H1 (cell line): ENCODE results near the gene USP1. TPM values are rescaled to one million over a fixed set of nuclear protein-coding genes. Genes with fewer than 3 reads are reported as not detected.

Experiments used
- CHD2 ChIP-seq: IDR thresholded peaks from 2 replicates; pipeline ENCODE4 v1.6.1; 2012; ENCODE audit warnings: low read length, improper control_type of control experiment
- NRF1 ChIP-seq: IDR thresholded peaks from 2 replicates; pipeline ENCODE4 v1.6.1; 2011; ENCODE audit warnings: mild to moderate bottlenecking, low read depth, low read length, improper control_type of control experiment
- polyA plus RNA-seq, 7 experiments: library from polyadenylated mRNA; depleted of rRNA in 3 of 7; stranded (reverse) in 5 of 7; unstranded in 2 of 7; fragments of >200 nt in 5 of 7; fragments of 200-250 nt in 2 of 7; gene quantifications; 1 replicate in 5 of 7; 2 replicates in 1 of 7; 4 replicates in 1 of 7; pipeline versions ENCODE4 v1.2.1 to v1.2.3, GENCODE V29; 2011 to 2013; ENCODE audit warnings: missing spikeins in 2 of 7, mixed read lengths in 2 of 7
- total RNA-seq: library from RNA; stranded (reverse); fragmentation: NEBNext Ultra II Directional; extraction: Animal tissue kit (Norgen Biotek cat#: 25700); gene quantifications from 2 replicates; pipeline ENCODE4 v1.2.1, GENCODE V29; 2021
- TF ChIP-seq, protein P1 (sequence below): fragments of 300-600 bp; sonication (generic); IDR thresholded peaks from 2 replicates; pipeline ENCODE4 v1.7.1; 2012; ENCODE audit warnings: low read length, moderate library complexity, mild to moderate bottlenecking, inconsistent platforms; ENCODE audit not compliant: insufficient replicate concordance

USP1 gene
- total and polyA plus RNA-seq, 2 of the 8 experiments (the other 6 are each of a cell fraction or from before 2014, with no cell fraction given) = 9.1 to 49.6 TPM

DNA sequence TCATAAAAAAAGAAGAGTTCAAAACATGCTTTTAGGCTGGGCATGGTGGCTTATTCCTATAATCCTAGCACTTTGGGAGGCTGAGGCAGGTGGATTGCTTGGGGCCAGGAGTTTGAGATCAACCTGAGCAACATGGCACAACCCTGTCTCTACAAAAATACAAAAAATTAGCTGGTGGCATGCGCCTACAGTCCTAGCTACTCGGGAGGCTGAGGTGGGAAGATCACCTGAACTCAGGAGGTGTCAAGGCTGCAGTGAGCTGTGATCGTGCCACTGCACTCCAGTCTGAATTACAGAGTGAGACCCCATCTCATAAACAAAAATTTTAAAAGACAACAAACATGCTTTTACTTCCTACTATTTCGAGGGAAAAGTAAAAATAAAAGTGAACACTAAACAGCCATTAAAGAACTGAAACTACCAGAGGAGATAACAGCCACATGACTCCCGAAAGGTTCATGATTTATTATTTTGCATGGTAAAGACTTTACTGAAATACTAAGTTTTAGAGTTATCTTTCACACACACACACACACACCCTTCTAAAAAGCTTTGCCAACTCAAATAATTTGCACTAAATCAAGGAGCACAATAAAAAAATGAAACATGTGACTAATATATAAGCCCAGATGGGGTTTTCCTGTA, 48.1 kb downstream of the USP1 start (continued):
- TF ChIP-seq, protein P1, sequence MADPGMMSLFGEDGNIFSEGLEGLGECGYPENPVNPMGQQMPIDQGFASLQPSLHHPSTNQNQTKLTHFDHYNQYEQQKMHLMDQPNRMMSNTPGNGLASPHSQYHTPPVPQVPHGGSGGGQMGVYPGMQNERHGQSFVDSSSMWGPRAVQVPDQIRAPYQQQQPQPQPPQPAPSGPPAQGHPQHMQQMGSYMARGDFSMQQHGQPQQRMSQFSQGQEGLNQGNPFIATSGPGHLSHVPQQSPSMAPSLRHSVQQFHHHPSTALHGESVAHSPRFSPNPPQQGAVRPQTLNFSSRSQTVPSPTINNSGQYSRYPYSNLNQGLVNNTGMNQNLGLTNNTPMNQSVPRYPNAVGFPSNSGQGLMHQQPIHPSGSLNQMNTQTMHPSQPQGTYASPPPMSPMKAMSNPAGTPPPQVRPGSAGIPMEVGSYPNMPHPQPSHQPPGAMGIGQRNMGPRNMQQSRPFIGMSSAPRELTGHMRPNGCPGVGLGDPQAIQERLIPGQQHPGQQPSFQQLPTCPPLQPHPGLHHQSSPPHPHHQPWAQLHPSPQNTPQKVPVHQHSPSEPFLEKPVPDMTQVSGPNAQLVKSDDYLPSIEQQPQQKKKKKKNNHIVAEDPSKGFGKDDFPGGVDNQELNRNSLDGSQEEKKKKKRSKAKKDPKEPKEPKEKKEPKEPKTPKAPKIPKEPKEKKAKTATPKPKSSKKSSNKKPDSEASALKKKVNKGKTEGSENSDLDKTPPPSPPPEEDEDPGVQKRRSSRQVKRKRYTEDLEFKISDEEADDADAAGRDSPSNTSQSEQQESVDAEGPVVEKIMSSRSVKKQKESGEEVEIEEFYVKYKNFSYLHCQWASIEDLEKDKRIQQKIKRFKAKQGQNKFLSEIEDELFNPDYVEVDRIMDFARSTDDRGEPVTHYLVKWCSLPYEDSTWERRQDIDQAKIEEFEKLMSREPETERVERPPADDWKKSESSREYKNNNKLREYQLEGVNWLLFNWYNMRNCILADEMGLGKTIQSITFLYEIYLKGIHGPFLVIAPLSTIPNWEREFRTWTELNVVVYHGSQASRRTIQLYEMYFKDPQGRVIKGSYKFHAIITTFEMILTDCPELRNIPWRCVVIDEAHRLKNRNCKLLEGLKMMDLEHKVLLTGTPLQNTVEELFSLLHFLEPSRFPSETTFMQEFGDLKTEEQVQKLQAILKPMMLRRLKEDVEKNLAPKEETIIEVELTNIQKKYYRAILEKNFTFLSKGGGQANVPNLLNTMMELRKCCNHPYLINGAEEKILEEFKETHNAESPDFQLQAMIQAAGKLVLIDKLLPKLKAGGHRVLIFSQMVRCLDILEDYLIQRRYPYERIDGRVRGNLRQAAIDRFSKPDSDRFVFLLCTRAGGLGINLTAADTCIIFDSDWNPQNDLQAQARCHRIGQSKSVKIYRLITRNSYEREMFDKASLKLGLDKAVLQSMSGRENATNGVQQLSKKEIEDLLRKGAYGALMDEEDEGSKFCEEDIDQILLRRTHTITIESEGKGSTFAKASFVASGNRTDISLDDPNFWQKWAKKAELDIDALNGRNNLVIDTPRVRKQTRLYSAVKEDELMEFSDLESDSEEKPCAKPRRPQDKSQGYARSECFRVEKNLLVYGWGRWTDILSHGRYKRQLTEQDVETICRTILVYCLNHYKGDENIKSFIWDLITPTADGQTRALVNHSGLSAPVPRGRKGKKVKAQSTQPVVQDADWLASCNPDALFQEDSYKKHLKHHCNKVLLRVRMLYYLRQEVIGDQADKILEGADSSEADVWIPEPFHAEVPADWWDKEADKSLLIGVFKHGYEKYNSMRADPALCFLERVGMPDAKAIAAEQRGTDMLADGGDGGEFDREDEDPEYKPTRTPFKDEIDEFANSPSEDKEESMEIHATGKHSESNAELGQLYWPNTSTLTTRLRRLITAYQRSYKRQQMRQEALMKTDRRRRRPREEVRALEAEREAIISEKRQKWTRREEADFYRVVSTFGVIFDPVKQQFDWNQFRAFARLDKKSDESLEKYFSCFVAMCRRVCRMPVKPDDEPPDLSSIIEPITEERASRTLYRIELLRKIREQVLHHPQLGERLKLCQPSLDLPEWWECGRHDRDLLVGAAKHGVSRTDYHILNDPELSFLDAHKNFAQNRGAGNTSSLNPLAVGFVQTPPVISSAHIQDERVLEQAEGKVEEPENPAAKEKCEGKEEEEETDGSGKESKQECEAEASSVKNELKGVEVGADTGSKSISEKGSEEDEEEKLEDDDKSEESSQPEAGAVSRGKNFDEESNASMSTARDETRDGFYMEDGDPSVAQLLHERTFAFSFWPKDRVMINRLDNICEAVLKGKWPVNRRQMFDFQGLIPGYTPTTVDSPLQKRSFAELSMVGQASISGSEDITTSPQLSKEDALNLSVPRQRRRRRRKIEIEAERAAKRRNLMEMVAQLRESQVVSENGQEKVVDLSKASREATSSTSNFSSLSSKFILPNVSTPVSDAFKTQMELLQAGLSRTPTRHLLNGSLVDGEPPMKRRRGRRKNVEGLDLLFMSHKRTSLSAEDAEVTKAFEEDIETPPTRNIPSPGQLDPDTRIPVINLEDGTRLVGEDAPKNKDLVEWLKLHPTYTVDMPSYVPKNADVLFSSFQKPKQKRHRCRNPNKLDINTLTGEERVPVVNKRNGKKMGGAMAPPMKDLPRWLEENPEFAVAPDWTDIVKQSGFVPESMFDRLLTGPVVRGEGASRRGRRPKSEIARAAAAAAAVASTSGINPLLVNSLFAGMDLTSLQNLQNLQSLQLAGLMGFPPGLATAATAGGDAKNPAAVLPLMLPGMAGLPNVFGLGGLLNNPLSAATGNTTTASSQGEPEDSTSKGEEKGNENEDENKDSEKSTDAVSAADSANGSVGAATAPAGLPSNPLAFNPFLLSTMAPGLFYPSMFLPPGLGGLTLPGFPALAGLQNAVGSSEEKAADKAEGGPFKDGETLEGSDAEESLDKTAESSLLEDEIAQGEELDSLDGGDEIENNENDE = no peak
- TF ChIP-seq NRF1 (no peak), CHD2 (no peak)
